ENCODE measurements around the gene TRANK1.

TRANK1 gene

GRCh38 chr3:36903119-36903882 lies 41.6 kb downstream of the TRANK1 start:
- H3K4me2 ChIP-seq (ENCODE audit: low read length) = no peak overlapping the region
- H3K27me3 ChIP-seq (ENCODE audit: control insufficient read depth, insufficient read depth, low read length) = no peaks in the 10 kb centered on the region
- no peak overlapping the region for H3K4me3 ChIP-seq (ENCODE audit: low read depth, low read length)
- H3K9me3 ChIP-seq (ENCODE audit: control insufficient read depth, low read length) = no peaks in the 10 kb centered on the region
- no peak overlapping the region for H3K9ac ChIP-seq
- H3K27ac ChIP-seq = no peak overlapping the region
- no peak overlapping the region for H2AFZ ChIP-seq
- no peaks in the 10 kb centered on the region for H3K79me2 ChIP-seq
- no peaks in the 10 kb centered on the region for H3K36me3 ChIP-seq (ENCODE audit: control insufficient read depth, insufficient read depth, low read length)
- H3K4me1 ChIP-seq = no peaks in the 10 kb centered on the region
- TF ChIP-seq CTCF (IDR thresholded peaks at IDR 0.05) = no peak

- Histone ChIP-seq H3K4me1 (no peaks in the 10 kb centered on the region), H3K27me3 (ENCODE audit: control insufficient read depth, insufficient read depth, low read length) (no peaks in the 10 kb centered on the region)
- TF ChIP-seq CTCF (IDR thresholded peaks at IDR 0.05) = no peak
These were observed 43.3 kb downstream of the TRANK1 start for GRCh38 chr3:36901588-36901987.

GRCh38 chr3:36900474-36901443 lies 44.1 kb downstream of the TRANK1 start:
- no peak for TF ChIP-seq CTCF (IDR thresholded peaks at IDR 0.05)
- Histone ChIP-seq H3K27me3 (ENCODE audit: control insufficient read depth, insufficient read depth, low read length) (no peaks in the 10 kb centered on the region), H3K27ac (no peak overlapping the region), H3K9me3 (ENCODE audit: control insufficient read depth, low read length) (no peaks in the 10 kb centered on the region), H3K9ac (no peak overlapping the region), H3K4me3 (ENCODE audit: low read depth, low read length) (no peak overlapping the region), H3K79me2 (no peaks in the 10 kb centered on the region), H2AFZ (no peak overlapping the region), H3K36me3 (ENCODE audit: control insufficient read depth, insufficient read depth, low read length) (no peaks in the 10 kb centered on the region), H3K4me2 (ENCODE audit: low read length) (no peak overlapping the region), H3K4me1 (no peaks in the 10 kb centered on the region)

More at GRCh38 chr3:36901588-36901987, 43.3 kb downstream of the TRANK1 start:
- no peaks in the 10 kb centered on the region for H3K36me3 ChIP-seq (ENCODE audit: control insufficient read depth, insufficient read depth, low read length)
- H3K79me2 ChIP-seq = no peaks in the 10 kb centered on the region
- no peaks in the 10 kb centered on the region for H3K9me3 ChIP-seq (ENCODE audit: control insufficient read depth, low read length)
- H3K27ac ChIP-seq = no peak overlapping the region
- H3K9ac ChIP-seq = no peak overlapping the region
- no peak overlapping the region for H2AFZ ChIP-seq
- H3K4me3 ChIP-seq (ENCODE audit: low read depth, low read length) = no peak overlapping the region
- H3K4me2 ChIP-seq (ENCODE audit: low read length) = no peak overlapping the region

GRCh38 chr3:36895496-36896409 lies 49.1 kb downstream of the TRANK1 start:
- H3K27ac ChIP-seq = no peak overlapping the region
- no peaks in the 10 kb centered on the region for H3K9me3 ChIP-seq (ENCODE audit: control insufficient read depth, low read length)
- no peak overlapping the region for H3K4me3 ChIP-seq (ENCODE audit: low read depth, low read length)
- no peak for TF ChIP-seq CTCF (IDR thresholded peaks at IDR 0.05)
- H3K4me1 ChIP-seq = no peaks in the 10 kb centered on the region
- no peaks in the 10 kb centered on the region for H3K27me3 ChIP-seq (ENCODE audit: control insufficient read depth, insufficient read depth, low read length)
- no peaks in the 10 kb centered on the region for H3K79me2 ChIP-seq
- no peaks in the 10 kb centered on the region for H3K36me3 ChIP-seq (ENCODE audit: control insufficient read depth, insufficient read depth, low read length)
- H2AFZ ChIP-seq = no peak overlapping the region
- H3K9ac ChIP-seq = no peak overlapping the region
- no peak overlapping the region for H3K4me2 ChIP-seq (ENCODE audit: low read length)
